Heart right ventricle (tissue), 16 donors: ENCODE results near the gene COL1A1. TPM values are rescaled to one million over a fixed set of nuclear protein-coding genes. Genes with fewer than 3 reads are reported as not detected.

ENCODE experiments used
- ATAC-seq, 8 donors: fragments of 200-7000 bp; cut with Tn5 transposase; one replicate each; pipeline ENCODE4 v1.9.1; 2020; ENCODE audit warnings: mild to moderate bottlenecking in 8 of 8, moderate library complexity in 8 of 8, moderate number of reproducible peaks in 1 of 8
- DNase-seq, 2 donors: peaks; one replicate each; pipeline ENCODE4 v3.0.0-alpha.2; 2020
- H3K27ac ChIP-seq, 10 donors: fragments of 200-600 bp; sonication (generic) in 2 of 10; one replicate each; pipeline versions ENCODE4 v1.5.0 to v1.8.0; 2020 to 2022; ENCODE audit warnings: mild to moderate bottlenecking in 3 of 10
- H3K27me3 ChIP-seq, 7 donors: fragments of 200-600 bp; one replicate each; pipeline ENCODE4 v1.8.0; 2021 to 2022; ENCODE audit warnings: mild to moderate bottlenecking in 2 of 7
- H3K36me3 ChIP-seq, 9 donors: fragments of 200-600 bp; sonication (generic) in 1 of 9; one replicate each; pipeline versions ENCODE4 v1.5.0 to v1.8.0; 2020 to 2022; ENCODE audit warnings: mild to moderate bottlenecking in 2 of 9
- H3K4me1 ChIP-seq, 9 donors: fragments of 200-600 bp; sonication (generic) in 1 of 9; one replicate each; pipeline versions ENCODE4 v1.5.0 to v1.8.0; 2020 to 2022; ENCODE audit warnings: mild to moderate bottlenecking in 4 of 9
- H3K4me3 ChIP-seq, 10 donors: fragments of 200-600 bp; sonication (generic) in 2 of 10; one replicate each; pipeline versions ENCODE4 v1.5.0 to v1.8.0; 2020 to 2022; ENCODE audit warnings: mild to moderate bottlenecking in 7 of 10, moderate library complexity in 2 of 10
- H3K9me3 ChIP-seq, 11 donors: fragments of 200-600 bp in 10 of 11; sonication (generic) in 2 of 11; one replicate each; pipeline versions ENCODE4 v1.5.0 to v1.8.0; 2013 to 2022; ENCODE audit warnings: mild to moderate bottlenecking in 2 of 11, control low read depth in 1 of 11, moderate library complexity in 1 of 11
- WGBS, 2 donors: extraction: QIAGEN DNeasy Blood & Tissue Kit; methylation state at CpG; one replicate each; pipeline ENCODE4 v1.1.7; 2013; ENCODE audit warnings: inconsistent platforms in 1 of 2; 5-methylcytosine and 5-hydroxymethylcytosine counted together
- intact Hi-C, 10 donors: fragments of 100-400 bp; cut with DNase I; formaldehyde crosslinking; loops; one replicate each; pipeline versions ENCODE4 v1.11.1 to v1.14.2; 2022
- polyA plus RNA-seq, 2 donors: library from polyadenylated mRNA; stranded (reverse); fragments of 200-250 nt; gene quantifications; one replicate each; pipeline ENCODE4 v1.2.3, GENCODE V29; 2013
- total RNA-seq, 10 donors: library from RNA; stranded (reverse); fragmentation: NEBNext Ultra II Directional in 3 of 10; extraction: Animal tissue kit (Norgen Biotek cat#: 25700) in 3 of 10; gene quantifications; one replicate each; pipeline versions ENCODE4 v1.2.1 to v1.2.4, GENCODE V29; 2021 to 2023
- TF ChIP-seq, protein P1 (sequence below), 9 donors: fragments of 200-600 bp; sonication (generic) in 2 of 9; IDR thresholded peaks; one replicate each; pipeline versions ENCODE4 v1.5.0 to v1.8.0; 2021 to 2022; ENCODE audit warnings: antibody characterized with exemption in 9 of 9, mild to moderate bottlenecking in 5 of 9, moderate library complexity in 1 of 9
- donor health status: Arrhythmogenic right ventricular cardiomyopathy.
- donor health status: ischemic (EF 13 %, LVEDD 7.1; RV severe dilation, severe dysfunction).
- donor health status: healthy with polysubstance abuse.
- donor health status: DM: no; HTN: yes; CAD: no.
- donor health status: DM: no; HTN: no; CAD: no.
- donor health status: ischemic (EF 25% LVEDD 6.9; RV normal size, moderate dysfunction).
- donor health status: ischemic (EF 25% LVEDD 5.7; RV mildly dilated, moderate dysfunction).
- donor health status: healthy.
- donor health status: DM: yes; HTN: yes; CAD: no.
- donor health status: Ischemic cardiomyopathy.
- donor health status: ischemic (EF 35%, LVEDD 5.7; RV mildly dilated, moderate dysfunction).
- donor health status: nonischemic (EF 11% LVEDD 7.7; RV severe dilation, severe dysfunction).
- donor health status: DM: yes; HTN: yes; CAD: no.
- donor health status: PGD.
- donor health status: ischemic (EF 29% LVEDD 5.4; RV normal size, mild dysfunction).
- donor health status: nonischemic (EF 23%, LVEDD 6.1; RV moderate dilation, normal function).

Gene COL1A1
- total and polyA plus RNA-seq, 12 donors, result 30.2 to 455 (median 45.9) TPM

GRCh38 chr17:50180111-50180510, 21.3 kb downstream of the COL1A1 start:
- 93 to 96% methylated on average over 4 of the region's 4 CpGs for WGBS, 2 donors
- intact Hi-C loops, result no loop called here
- no peaks in the 10 kb centered on the region for H3K9me3 ChIP-seq
- H3K4me3 ChIP-seq, result no peak overlapping the region
- H3K27ac ChIP-seq, result no peak overlapping the region
- TF ChIP-seq, protein P1, sequence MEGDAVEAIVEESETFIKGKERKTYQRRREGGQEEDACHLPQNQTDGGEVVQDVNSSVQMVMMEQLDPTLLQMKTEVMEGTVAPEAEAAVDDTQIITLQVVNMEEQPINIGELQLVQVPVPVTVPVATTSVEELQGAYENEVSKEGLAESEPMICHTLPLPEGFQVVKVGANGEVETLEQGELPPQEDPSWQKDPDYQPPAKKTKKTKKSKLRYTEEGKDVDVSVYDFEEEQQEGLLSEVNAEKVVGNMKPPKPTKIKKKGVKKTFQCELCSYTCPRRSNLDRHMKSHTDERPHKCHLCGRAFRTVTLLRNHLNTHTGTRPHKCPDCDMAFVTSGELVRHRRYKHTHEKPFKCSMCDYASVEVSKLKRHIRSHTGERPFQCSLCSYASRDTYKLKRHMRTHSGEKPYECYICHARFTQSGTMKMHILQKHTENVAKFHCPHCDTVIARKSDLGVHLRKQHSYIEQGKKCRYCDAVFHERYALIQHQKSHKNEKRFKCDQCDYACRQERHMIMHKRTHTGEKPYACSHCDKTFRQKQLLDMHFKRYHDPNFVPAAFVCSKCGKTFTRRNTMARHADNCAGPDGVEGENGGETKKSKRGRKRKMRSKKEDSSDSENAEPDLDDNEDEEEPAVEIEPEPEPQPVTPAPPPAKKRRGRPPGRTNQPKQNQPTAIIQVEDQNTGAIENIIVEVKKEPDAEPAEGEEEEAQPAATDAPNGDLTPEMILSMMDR (IDR thresholded peaks at IDR 0.05), result no peak
- no peak for ATAC-seq
- no peak for DNase-seq
- no peaks in the 10 kb centered on the region for H3K27me3 ChIP-seq
- peaks cover 0 to 5% (median 0%) of the 10 kb centered on the region in 9 donors for H3K36me3 ChIP-seq
- H3K4me1 ChIP-seq, result peaks cover 21 to 48% (median 34%) of the 10 kb centered on the region in 9 donors

DNA sequence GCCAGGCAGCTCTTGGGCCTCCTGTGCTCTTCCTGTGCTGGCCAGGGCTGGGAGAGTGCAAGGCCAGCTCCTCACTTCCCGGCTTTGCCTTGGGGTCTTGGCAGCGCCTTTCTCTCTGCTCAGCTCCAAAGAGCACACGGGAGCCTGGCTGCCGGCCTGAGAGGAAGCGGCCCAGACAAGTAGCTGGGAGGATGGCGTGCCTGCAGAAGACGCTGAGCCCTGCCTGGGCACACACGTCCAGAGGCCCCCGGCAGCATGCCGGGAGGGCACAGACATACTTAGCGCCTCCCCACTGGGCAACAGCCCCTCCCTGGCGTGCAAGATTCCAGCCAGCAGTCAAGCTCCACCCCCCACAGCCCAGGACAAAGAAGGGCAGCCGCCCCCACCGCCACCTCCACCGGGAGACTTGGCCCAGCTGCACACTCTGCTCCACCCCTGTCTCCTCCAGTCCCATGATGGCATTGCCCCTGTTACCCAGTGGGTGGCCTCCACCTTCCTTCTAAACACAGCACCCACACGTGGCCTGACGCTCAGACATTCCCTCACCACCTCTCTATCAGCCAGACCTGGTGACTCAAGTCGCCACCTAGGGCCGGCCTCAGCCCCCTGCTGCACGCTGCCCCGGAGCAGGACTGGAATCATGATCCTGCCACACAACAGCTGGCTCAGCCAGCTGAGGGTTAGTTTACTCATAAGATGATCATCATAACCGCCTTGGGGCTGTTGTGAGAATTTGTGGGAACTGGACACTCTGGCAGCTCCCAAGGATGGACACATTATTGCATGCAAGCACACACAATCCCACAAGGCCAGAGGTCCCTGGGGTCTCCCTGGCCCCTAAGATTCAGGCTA, 23.2 kb downstream of the COL1A1 start:
- ATAC-seq (peak; percentile 78 to 91 (median 84)), DNase-seq (peak; percentile 82 to 89)
- Histone ChIP-seq H3K27ac (peak overlapping the region; percentile 59 to 94 (median 84)), H3K9me3 (no peaks in the 10 kb centered on the region), H3K4me1 (peaks cover 21 to 53% (median 38%) of the 10 kb centered on the region in 9 donors), H3K4me3 (peak overlapping the region in 6 of 10 donors; percentile 12 to 32 (median 27)), H3K27me3 (no peaks in the 10 kb centered on the region), H3K36me3 (no peaks in the 10 kb centered on the region)
- TF ChIP-seq, protein P1 (IDR thresholded peaks at IDR 0.05), result peak; percentile 27 to 76 (median 51)
- intact Hi-C loops, result loop anchor here in 4 of 10 donors (1.0 to 5.0 kb wide), 5 partner anchors 36 to 120 kb away; partner anchors contain the start of gene SAMD14 (in 1 of the 4)
- 4% methylated on average over 22 of the region's 22 CpGs for WGBS, 2 donors

DNA sequence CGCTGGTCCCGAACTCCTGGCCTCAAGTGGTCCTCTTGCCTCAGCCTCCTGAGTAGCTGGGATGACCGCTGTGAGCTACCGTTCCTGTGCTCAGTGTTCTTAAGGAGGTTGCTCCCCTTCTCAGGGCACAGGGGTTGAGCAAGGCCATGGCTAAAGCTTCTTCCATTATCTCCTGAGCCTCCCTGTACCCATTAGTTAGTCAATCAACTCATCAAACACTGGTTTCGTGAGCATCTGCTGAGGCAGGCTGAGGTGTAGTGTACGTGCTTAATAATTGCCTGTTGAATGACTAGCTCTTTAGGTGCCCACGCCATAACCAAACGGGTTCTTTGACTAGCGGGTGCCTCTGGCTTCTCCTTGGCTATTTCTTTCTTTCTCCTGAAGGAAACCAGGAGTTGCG, 24.0 kb downstream of the COL1A1 start:
- intact Hi-C loops, result loop anchor here in 4 of 10 donors (1.0 to 5.0 kb wide), 5 partner anchors 35 to 119 kb away; partner anchors contain the start of gene SAMD14 (in 1 of the 4)
- TF ChIP-seq, protein P1 (IDR thresholded peaks at IDR 0.05), result no peak
- WGBS, 2 donors, result 79 to 88% methylated on average over 10 of the region's 10 CpGs
- no peaks in the 10 kb centered on the region for H3K36me3 ChIP-seq
- H3K9me3 ChIP-seq, result no peaks in the 10 kb centered on the region
- ATAC-seq (peak in 1 of 8 donors; percentile 0), DNase-seq (no peak)
- H3K27me3 ChIP-seq, result no peaks in the 10 kb centered on the region
- peaks cover 21 to 61% (median 43%) of the 10 kb centered on the region in 9 donors for H3K4me1 ChIP-seq
- H3K27ac ChIP-seq, result peak overlapping the region; percentile 59 to 94 (median 84)
- H3K4me3 ChIP-seq, result peak overlapping the region in 4 of 10 donors; percentile 21 to 32 (median 30)

DNA sequence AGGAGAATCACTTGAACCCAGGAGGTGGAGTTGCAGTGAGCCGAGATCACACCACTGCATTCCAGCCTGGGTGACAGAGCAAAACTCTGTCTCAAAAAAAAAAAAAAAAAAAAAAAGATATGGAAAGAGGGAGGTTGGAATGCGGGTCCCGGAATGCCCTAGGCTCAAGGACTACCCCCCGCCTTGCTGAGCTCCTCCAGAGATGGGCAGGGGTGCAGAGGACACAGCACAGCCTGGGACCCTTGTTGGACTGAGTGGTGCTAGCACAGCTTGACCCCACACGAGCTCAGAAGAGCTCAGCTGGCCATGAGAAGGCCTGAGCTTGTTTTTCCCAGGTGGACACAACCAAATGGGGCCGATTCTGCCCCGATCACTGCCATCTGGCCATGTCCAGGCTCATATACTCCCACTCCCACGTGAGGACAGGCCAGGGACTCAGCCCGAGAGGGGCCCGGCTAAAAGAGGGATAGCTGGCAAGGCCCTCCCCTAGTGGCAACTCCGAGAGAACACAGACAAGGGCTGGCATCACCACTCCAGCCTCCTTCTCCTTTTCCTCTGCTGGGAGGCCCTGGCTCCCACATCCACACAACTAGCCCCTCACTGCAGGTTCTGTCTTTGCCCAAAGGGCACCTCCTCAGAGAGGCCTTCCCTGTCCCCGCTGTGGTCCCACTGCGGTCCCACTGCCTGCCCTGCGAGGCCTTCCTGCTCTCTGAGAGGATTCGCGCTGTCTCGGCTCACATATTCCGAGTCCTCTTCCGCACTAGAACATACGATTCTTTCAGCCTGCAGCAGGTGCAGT, 24.7 kb downstream of the COL1A1 start:
- DNase-seq (peak in 1 of 2 donors; percentile 21), ATAC-seq (peak in 4 of 8 donors; percentile 8 to 32 (median 22))
- H3K27ac ChIP-seq, result peak overlapping the region in 9 of 10 donors; percentile 64 to 94 (median 85)
- TF ChIP-seq, protein P1 (IDR thresholded peaks at IDR 0.05), result peak in 3 of 9 donors; percentile 20 to 29 (median 22)
- 71 to 84% methylated on average over 20 of the region's 20 CpGs for WGBS, 2 donors
- no peaks in the 10 kb centered on the region for H3K9me3 ChIP-seq
- no peaks in the 10 kb centered on the region for H3K36me3 ChIP-seq
- H3K4me3 ChIP-seq, result no peak overlapping the region
- intact Hi-C loops, result loop anchor here in 4 of 10 donors (1.0 to 5.0 kb wide), 5 partner anchors 34 to 118 kb away; partner anchors contain the start of gene SAMD14 (in 1 of the 4)
- no peaks in the 10 kb centered on the region for H3K27me3 ChIP-seq
- H3K4me1 ChIP-seq, result peaks cover 21 to 66% (median 43%) of the 10 kb centered on the region in 9 donors
